GM12878 (cell line): ENCODE results near the gene POC5.

ENCODE experiments used
- CTCF ChIP-seq, 3 experiments: IDR thresholded peaks in 2 of 3; conservative IDR thresholded peaks in 1 of 3; 2 replicates each; pipeline ENCODE4 v1.5.1; 2011; ENCODE audit warnings: low read depth in 3 of 3, low read length in 3 of 3, mild to moderate bottlenecking in 3 of 3, control low read depth in 2 of 3, moderate library complexity in 2 of 3, inconsistent platforms in 1 of 3, mixed read lengths in 1 of 3; ENCODE audit not compliant: control insufficient read depth in 2 of 3, insufficient read depth in 1 of 3; ENCODE audit errors: extremely low read depth in 1 of 3
- ESRRA ChIP-seq: IDR thresholded peaks from 2 replicates; pipeline ENCODE4 v1.6.1; 2012; ENCODE audit warnings: mild to moderate bottlenecking, low read length, improper control_type of control experiment
- SIN3A ChIP-seq: IDR thresholded peaks from 2 replicates; pipeline ENCODE4 v1.6.1; 2012; ENCODE audit warnings: low read depth, low read length, improper control_type of control experiment
- ZNF687 ChIP-seq: fragments of 450-650 bp; IDR thresholded peaks from 2 replicates; pipeline ENCODE4 v1.6.1; 2017; ENCODE audit warnings: mild to moderate bottlenecking, moderate library complexity

- TF ChIP-seq ZNF687 (no peak), ESRRA (no peak), SIN3A (no peak), CTCF (IDR thresholded peaks at IDR 0.05 in 2 of 3, conservative IDR thresholded peaks at IDR 0.05 in 1 of 3; ENCODE audit: control insufficient read depth in 2 of 3, extremely low read depth in 1 of 3, insufficient read depth in 1 of 3, low read depth in 3 of 3, low read length in 3 of 3) (no peak)
Measured at GRCh38 chr5:75675783-75676182, 41.5 kb downstream of the POC5 start.
